ENCODE data around the gene AFMID. TPM values are rescaled to one million over a fixed set of nuclear protein-coding genes. Genes with fewer than 3 reads are reported as not detected.
A peak's percentile ranks its signal among the peaks of the same experiment; 100 is the strongest.

The AFMID gene
- polyA plus RNA-seq, 6 donors from 2014 or later: 0.53 to 4.6 (median 2.1) TPM; not detected in 1

DNA sequence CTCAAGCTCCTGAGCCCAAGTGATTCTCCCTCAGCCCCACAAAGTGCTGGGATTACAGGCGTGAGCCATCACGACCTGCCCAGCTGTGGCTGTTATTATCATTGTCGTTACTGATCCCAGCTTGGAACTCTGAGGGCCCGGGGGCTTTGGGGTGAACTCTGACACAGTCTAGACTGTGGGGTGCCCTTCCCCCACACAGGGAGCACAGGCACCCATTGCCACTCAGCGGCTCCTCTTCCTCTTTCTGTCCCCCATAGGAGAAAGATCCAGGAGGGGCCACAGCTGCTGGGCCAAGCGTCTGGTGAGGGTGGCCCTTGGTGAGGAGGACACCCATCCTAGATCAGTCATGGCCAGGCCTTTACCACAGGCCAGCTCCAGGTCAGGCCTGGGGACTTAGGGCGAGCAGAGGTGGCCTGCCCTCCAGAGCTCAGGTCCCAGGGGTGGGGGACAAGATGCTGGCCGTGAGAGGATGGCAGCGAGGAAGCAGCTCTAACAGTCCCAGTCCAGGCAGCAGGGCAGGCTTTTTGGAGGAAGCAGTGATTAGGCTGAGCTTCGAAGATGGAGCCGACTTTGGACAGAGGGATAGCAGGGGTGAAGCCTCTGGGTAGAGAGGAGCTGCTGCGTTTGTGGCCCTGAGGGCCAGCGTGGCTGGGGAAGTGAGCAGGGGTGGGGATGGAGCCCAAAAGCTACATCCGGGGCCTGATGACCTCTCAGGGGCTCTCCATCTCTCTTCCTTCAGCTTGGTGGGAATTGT lies 69.0 kb downstream of the AFMID start:
- H3K4me3 Mint-ChIP-seq: peak overlapping the region in 3 of 8 donors; percentile 28 to 56 (median 50)
- no peak for DNase-seq
- H3K4me1 Mint-ChIP-seq: peaks cover 36 to 40% (median 39%) of the 10 kb centered on the region in 3 donors
- H3K27me3 Mint-ChIP-seq: peaks cover 0 to 25% (median 20%) of the 10 kb centered on the region in 3 donors
- H3K36me3 Mint-ChIP-seq: no peaks in the 10 kb centered on the region
- H3K27ac Mint-ChIP-seq: peak overlapping the region in 2 of 6 donors; percentile 20 to 29
- ATAC-seq (ENCODE audit: low read depth in 2 of 2): no peak
- no peaks in the 10 kb centered on the region for H3K9me3 Mint-ChIP-seq

DNA sequence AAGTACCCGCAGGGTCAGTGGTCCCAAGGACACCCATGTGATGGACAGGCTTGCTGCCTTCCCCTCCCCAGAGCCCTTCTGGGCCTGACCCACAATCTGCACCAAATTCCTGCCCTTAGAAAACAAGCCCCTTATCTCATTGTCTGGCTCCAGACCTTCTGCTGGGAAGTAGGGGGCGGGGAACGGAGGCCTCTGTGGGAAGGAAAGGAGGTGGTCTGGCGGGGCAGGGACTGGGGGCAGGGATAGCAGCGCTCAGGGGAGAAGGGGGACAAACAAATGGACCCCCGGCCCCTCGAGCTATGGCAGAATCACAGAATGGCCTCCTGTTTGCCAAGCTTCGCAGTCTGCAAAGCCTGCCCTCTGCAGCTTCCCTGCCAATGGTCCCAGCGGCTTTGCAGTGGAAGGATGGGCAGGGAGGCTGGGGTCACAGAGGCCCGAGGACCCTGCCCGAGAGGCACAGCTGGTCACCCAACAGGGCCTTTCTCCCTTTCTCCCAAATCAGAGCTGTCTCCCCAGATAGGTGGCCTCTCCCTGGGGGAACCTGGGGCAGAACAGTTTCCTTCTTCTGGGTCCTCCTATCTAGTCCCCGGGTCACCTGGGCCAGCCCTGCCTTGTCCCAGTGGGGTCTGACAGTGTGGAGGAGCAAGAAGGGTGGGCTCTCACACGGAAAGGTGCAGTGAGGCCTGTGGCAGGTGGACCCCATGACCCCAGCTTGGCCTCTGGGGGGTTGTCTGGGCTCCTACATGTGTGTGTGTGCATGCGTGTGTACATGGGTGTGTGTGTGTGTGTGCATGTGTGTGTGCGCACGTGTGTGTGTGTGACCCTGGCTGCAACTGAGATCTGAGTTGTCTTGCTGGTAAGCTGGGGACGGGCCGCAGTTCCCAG lies 69.8 kb downstream of the AFMID start:
- ATAC-seq (ENCODE audit: low read depth in 2 of 2) (no peak), DNase-seq (no peak)
- Mint-ChIP-seq H3K27ac (peak overlapping the region in 3 of 6 donors; percentile 29 to 52 (median 42)), H3K36me3 (no peaks in the 10 kb centered on the region), H3K4me3 (peak overlapping the region in 1 of 8 donors; percentile 5), H3K4me1 (peaks cover 28 to 32% (median 31%) of the 10 kb centered on the region in 3 donors), H3K27me3 (peaks cover 0 to 25% (median 20%) of the 10 kb centered on the region in 3 donors), H3K9me3 (no peaks in the 10 kb centered on the region)

Other genes with a start within 250 kb of the AFMID start
- gene TNRC6C, start 228.7 kb upstream of the AFMID start, polyA plus RNA-seq (ENCODE audit: low read depth in 6 of 6): 1 to 10 TPM in 5 of 6 donors, not detected in 1; 1.2 to 5.5 (median 2.0) TPM
- 100 to 1,000 TPM in 5 of 6 donors, 10 to 100 TPM in 1; 84.9 to 170 (median 141) TPM for gene TMC6, start 58.6 kb upstream of the AFMID start, polyA plus RNA-seq (ENCODE audit: low read depth in 6 of 6)
- 100 to 1,000 TPM in 1 of 6 donors, 10 to 100 TPM in 5; 26.2 to 103 (median 55.2) TPM for gene TMC8, start 56.6 kb upstream of the AFMID start, polyA plus RNA-seq (ENCODE audit: low read depth in 6 of 6)
- under 1 TPM in 1 of 6 donors, not detected in 5; 0.42 TPM for gene C17orf99, start 41.0 kb upstream of the AFMID start, polyA plus RNA-seq (ENCODE audit: low read depth in 6 of 6)
- gene SYNGR2, start 18.8 kb upstream of the AFMID start, polyA plus RNA-seq (ENCODE audit: low read depth in 6 of 6): 100 to 1,000 TPM; 490 to 908 (median 562) TPM
- gene TK1, start 310 bp upstream of the AFMID start, polyA plus RNA-seq (ENCODE audit: low read depth in 6 of 6): 1 to 10 TPM in 5 of 6 donors, under 1 TPM in 1; 0.91 to 3.5 (median 2.1) TPM
- gene BIRC5, start 26.9 kb downstream of the AFMID start, polyA plus RNA-seq (ENCODE audit: low read depth in 6 of 6): not detected
- not detected for gene TMEM235, start 44.3 kb downstream of the AFMID start, polyA plus RNA-seq (ENCODE audit: low read depth in 6 of 6)
- gene SOCS3, start 172.7 kb downstream of the AFMID start, polyA plus RNA-seq (ENCODE audit: low read depth in 6 of 6): 10 to 100 TPM in 4 of 6 donors, 1 to 10 TPM in 2; 4.7 to 29.1 (median 15.2) TPM
- 10 to 100 TPM; 23.9 to 50.1 (median 29.8) TPM for gene PGS1, start 191.3 kb downstream of the AFMID start, polyA plus RNA-seq (ENCODE audit: low read depth in 6 of 6)